Measurements from ENCODE around the gene ITGB1BP1.

DNA sequence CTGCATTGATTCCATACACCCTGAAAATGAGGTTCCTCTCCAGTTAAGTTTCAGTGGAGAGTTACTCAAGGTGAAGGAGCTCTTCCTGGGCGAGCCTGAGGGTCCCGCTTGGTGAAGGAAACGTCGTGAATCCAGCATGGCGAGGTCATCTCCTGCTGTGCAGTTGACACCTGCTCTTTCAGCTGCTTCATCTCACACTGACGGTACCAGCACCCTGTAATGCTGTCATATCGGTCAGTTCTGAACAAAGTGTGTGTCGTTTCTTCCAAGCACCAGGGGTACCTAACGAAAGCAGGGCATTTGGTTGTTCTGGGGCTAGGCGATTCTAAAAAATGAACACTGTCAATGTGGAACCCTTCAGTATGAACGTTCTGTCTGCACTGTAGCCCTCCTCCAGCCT lies 52.6 kb downstream of the ITGB1BP1 start:
- TF ChIP-seq LEF1 (IDR thresholded peaks at IDR 0.05; ENCODE audit: borderline replicate concordance) (no peak), ZNF384 (IDR thresholded peaks at IDR 0.05) (no peak), ELF4 (IDR thresholded peaks at IDR 0.05) (no peak), NFRKB (IDR thresholded peaks at IDR 0.05) (no peak), SP1 (IDR thresholded peaks at IDR 0.05) (no peak), SUZ12 (IDR thresholded peaks at IDR 0.05) (no peak), FOXK2 (IDR thresholded peaks at IDR 0.05) (no peak), TARDBP (IDR thresholded peaks at IDR 0.05) (no peak), BHLHE40 (IDR thresholded peaks at IDR 0.05; ENCODE audit: borderline replicate concordance) (no peak), FOXM1 (IDR thresholded peaks at IDR 0.05; ENCODE audit: borderline replicate concordance) (no peak)

All from HEK293T (cell line).